Measurements from ENCODE around the gene TMPRSS3. TPM values are rescaled to one million over a fixed set of nuclear protein-coding genes. Genes with fewer than 3 reads are reported as not detected.

The TMPRSS3 gene
- total RNA-seq, 4 donors from 2014 or later, result not detected

DNA sequence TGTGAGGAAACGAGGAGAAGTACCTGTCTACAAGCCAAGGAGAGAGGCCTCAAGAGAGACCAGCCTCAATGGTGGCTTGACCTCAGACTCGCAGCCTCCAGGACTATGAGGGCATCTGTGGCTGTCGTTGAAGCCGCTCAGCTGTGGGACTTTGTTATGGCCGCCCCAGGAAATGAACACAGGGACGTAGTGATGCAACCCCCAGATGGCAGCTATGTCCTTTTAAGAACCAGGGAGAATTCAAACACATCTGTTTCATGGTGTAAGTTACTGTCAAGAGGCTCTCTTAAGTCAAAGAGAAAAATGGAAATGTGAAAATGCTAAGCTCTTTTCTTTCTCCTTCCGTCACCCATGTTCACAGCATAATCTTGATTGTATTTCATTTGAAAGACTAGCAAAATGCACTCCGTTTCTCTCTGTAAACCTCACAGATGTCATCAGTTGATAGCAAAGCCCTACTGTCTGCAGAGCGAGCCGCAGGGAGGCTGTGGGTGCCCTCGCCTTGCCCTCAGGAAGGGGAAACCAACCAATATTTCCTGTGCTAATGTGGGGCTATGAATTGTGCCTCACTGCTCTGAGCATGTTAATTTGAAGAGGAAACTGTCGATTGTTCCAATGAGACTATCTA is 29.2 kb upstream of the TMPRSS3 start:
- Histone ChIP-seq H3K4me1 (peaks cover 0 to 4% (median 0%) of the 10 kb centered on the region in 4 donors), H3K27ac (no peak overlapping the region), H3K9me3 (peaks cover 0 to 12% (median 0%) of the 10 kb centered on the region in 4 donors), H3K4me3 (no peak overlapping the region), H3K36me3 (no peaks in the 10 kb centered on the region), H3K27me3 (peaks cover 0 to 12% of the 10 kb centered on the region in 2 donors)
- WGBS, 2 donors, result 44 to 60% methylated on average over 12 of the region's 12 CpGs
- TF ChIP-seq EP300 (IDR thresholded peaks at IDR 0.05), result no peak
- TF ChIP-seq, protein P1, sequence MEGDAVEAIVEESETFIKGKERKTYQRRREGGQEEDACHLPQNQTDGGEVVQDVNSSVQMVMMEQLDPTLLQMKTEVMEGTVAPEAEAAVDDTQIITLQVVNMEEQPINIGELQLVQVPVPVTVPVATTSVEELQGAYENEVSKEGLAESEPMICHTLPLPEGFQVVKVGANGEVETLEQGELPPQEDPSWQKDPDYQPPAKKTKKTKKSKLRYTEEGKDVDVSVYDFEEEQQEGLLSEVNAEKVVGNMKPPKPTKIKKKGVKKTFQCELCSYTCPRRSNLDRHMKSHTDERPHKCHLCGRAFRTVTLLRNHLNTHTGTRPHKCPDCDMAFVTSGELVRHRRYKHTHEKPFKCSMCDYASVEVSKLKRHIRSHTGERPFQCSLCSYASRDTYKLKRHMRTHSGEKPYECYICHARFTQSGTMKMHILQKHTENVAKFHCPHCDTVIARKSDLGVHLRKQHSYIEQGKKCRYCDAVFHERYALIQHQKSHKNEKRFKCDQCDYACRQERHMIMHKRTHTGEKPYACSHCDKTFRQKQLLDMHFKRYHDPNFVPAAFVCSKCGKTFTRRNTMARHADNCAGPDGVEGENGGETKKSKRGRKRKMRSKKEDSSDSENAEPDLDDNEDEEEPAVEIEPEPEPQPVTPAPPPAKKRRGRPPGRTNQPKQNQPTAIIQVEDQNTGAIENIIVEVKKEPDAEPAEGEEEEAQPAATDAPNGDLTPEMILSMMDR (IDR thresholded peaks at IDR 0.05), result no peak
- no peak for DNase-seq (ENCODE audit: low spot score in 2 of 2)

DNA sequence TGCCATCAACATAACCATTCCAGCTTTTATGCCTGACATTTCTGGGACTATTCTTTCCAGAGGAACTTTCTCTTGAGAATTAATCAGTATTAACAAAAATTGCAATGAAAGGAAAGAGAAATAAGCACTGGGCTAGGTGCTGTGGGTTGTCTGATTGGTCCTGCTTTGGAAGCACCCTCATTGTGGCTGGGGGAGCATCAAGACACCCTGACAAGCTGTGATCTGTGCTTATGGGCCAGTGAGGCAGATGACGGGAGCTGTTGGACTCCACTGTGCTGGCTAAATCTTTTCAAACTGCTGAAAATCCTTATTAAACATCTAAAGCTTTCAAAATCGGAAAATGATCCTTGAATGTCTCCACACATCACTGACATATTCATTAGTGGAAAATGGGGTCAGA is 27.8 kb upstream of the TMPRSS3 start:
- Histone ChIP-seq H3K4me1 (peaks cover 0 to 4% (median 0%) of the 10 kb centered on the region in 4 donors), H3K36me3 (no peaks in the 10 kb centered on the region), H3K27me3 (peaks cover 0 to 12% of the 10 kb centered on the region in 2 donors), H3K9me3 (peaks cover 0 to 12% (median 0%) of the 10 kb centered on the region in 4 donors), H3K4me3 (no peak overlapping the region), H3K27ac (no peak overlapping the region)
- 62 to 65% methylated on average over 2 of the region's 2 CpGs for WGBS, 2 donors
- DNase-seq (ENCODE audit: low spot score in 2 of 2), result no peak
- TF ChIP-seq EP300 (IDR thresholded peaks at IDR 0.05), result no peak
- TF ChIP-seq, protein P1 (IDR thresholded peaks at IDR 0.05), result no peak
- no peak for TF ChIP-seq POLR2A (IDR thresholded peaks at IDR 0.05)

DNA sequence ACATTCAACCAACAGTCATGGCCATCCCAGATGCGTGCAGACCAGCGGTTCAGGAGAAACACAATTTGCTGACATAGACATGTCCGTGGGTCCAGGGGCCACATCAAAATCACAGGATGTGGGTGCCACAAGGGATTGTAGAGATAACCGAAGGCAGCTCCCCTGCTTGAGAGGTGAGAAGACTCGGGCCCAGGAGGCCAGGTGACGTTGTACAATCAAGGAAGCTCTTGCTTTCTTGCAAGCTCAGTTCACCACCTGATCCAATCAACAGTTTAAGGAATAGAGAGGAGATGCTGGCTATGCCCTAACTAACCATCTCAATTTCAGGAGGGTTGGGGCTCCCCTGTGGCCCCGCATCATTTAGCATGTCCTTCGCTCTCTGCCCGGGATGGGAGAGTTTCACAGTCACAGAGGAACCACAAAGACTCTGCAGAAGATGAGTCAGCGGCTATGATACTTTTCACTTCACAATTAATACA is 27.4 kb upstream of the TMPRSS3 start:
- H3K36me3 ChIP-seq, result no peaks in the 10 kb centered on the region
- H3K27ac ChIP-seq, result no peak overlapping the region
- TF ChIP-seq POLR2A (IDR thresholded peaks at IDR 0.05) (no peak), EP300 (IDR thresholded peaks at IDR 0.05) (no peak)
- TF ChIP-seq, protein P1 (IDR thresholded peaks at IDR 0.05), result no peak
- no peak for DNase-seq (ENCODE audit: low spot score in 2 of 2)
- H3K27me3 ChIP-seq, result peaks cover 0 to 12% of the 10 kb centered on the region in 2 donors
- H3K4me1 ChIP-seq, result peaks cover 0 to 4% (median 0%) of the 10 kb centered on the region in 4 donors
- peaks cover 0 to 12% (median 0%) of the 10 kb centered on the region in 4 donors for H3K9me3 ChIP-seq
- H3K4me3 ChIP-seq, result no peak overlapping the region
- WGBS, 2 donors, result 81 to 85% methylated on average over 10 of the region's 10 CpGs

DNA sequence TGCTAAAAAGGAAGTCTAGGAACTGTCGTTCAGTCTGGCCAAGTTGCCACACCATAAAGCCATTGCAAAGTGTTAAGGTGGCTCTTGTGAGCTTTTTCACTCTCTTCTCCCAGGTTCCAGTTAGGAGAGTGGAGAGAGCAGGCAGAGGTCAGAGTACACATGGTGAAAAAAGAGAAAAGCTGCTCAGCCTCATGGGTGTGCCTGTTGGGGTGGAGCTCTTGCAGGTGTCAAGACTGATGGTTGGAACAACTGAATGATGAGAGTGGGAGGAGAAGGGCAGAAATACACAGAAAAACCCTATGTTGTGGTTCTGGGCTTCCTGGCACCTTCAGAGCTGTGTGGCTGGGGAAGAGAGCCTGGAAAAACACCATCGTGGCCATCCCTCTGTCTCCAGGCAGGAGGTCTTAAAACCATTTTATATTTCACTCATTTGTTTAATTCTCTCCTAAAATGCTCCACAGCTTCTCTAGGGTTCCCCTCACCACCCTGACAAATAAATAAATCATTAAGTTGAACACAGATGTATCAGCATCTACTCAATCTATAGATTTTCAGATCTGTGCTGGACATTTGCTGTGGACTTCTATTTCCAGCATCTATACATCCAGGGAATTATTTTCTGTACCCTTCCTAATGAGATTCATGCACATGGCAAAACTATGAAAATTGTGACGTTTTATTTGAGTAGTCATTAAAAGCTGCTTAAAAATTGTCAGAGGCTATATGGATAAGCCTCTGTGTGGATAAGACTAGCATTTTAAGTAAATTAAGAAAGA is 25.4 kb upstream of the TMPRSS3 start:
- Histone ChIP-seq H3K4me1 (peaks cover 0 to 4% (median 0%) of the 10 kb centered on the region in 4 donors), H3K4me3 (no peak overlapping the region), H3K36me3 (no peaks in the 10 kb centered on the region), H3K27me3 (peaks cover 0 to 12% of the 10 kb centered on the region in 2 donors), H3K27ac (no peak overlapping the region), H3K9me3 (peaks cover 0 to 12% (median 0%) of the 10 kb centered on the region in 4 donors)
- DNase-seq (ENCODE audit: low spot score in 2 of 2), result no peak
- TF ChIP-seq, protein P1 (IDR thresholded peaks at IDR 0.05), result no peak
- WGBS, 2 donors, result 59 to 65% methylated on average over 3 of the region's 3 CpGs

DNA sequence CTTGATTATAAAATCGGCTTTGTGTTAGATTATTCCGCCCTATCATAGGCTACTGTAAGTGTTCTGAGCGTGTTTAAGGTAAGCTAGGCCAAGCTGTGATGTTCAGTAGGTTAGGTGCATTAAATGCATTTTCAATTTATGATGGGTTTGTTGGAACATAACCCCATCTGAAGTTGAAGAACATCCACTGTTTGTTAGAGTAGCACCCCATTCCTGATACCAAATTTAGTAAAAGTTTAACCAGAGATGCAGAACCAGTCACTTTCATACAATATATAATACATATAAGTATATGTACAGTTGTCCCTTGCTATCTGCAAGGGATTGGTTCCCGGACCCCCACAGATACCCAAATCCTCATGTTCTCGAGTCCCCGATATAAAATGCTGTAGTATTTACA is 24.0 kb upstream of the TMPRSS3 start:
- no peak overlapping the region for H3K27ac ChIP-seq
- no peak for TF ChIP-seq POLR2A (IDR thresholded peaks at IDR 0.05)
- H3K9me3 ChIP-seq, result peaks cover 0 to 12% (median 0%) of the 10 kb centered on the region in 4 donors
- H3K36me3 ChIP-seq, result no peaks in the 10 kb centered on the region
- H3K27me3 ChIP-seq, result peaks cover 0 to 12% of the 10 kb centered on the region in 2 donors
- H3K4me1 ChIP-seq, result peaks cover 0 to 8% (median 0%) of the 10 kb centered on the region in 4 donors
- no peak overlapping the region for H3K4me3 ChIP-seq
- no peak for DNase-seq (ENCODE audit: low spot score in 2 of 2)
- WGBS, 2 donors, result 92 to 94% methylated on average over 6 of the region's 6 CpGs
